GM12878 (cell line): Measurements from ENCODE around the gene BORCS5. TPM values are rescaled to one million over a fixed set of nuclear protein-coding genes. Genes with fewer than 3 reads are reported as not detected.

Experiments used
- ATAC-seq: fragments of 200-7000 bp; cut with Tn5 transposase; 3 replicates; pipeline ENCODE4 v1.9.1; 2020; ENCODE audit warnings: mild to moderate bottlenecking, moderate library complexity
- BruUV-seq: library from RNA; stranded (reverse); fragments of 400-500 nt; replicated peaks from 2 replicates; lab custom pipeline; 2021; lab: Mats Ljungman, UMichigan
- CTCF ChIA-PET: fragments of 300-600 bp; sonication (Branson Sonifier 250); formaldehyde crosslinking; extraction: SDS; loops from one replicate; lab custom pipeline; 2021; ENCODE audit warnings: inconsistent platforms; lab: Yijun Ruan, JAX
- POLR2A ChIA-PET: fragments of 350-600 bp; formaldehyde crosslinking; extraction: SDS; loops from one replicate; lab custom pipeline; 2021; ENCODE audit warnings: inconsistent platforms; lab: Charles Lee
- RAD21 ChIA-PET: fragments of 300-600 bp; sonication (Branson Sonifier 250); formaldehyde crosslinking; loops from one replicate; lab custom pipeline; 2023; ENCODE audit warnings: antibody characterized with exemption; ENCODE audit not compliant: unreplicated experiment; lab: Charles Lee
- SMC1A ChIA-PET: fragments of 300-600 bp; sonication (Branson Sonifier 250); formaldehyde crosslinking; loops from one replicate; lab custom pipeline; 2023; ENCODE audit not compliant: unreplicated experiment, uncharacterized antibody; lab: Charles Lee
- DNase-seq: peaks from one replicate; pipeline ENCODE4 v3.0.0-alpha.2; 2011; ENCODE audit warnings: low read depth, low spot score
- FAIRE-seq: peaks from 3 replicates; lab custom pipeline; 2011; peaks lifted over from hg19 to GRCh38; lab: Jason Lieb, UNC
- H2AFZ ChIP-seq: 2 replicates; pipeline ENCODE4 v1.6.0; 2011; ENCODE audit warnings: low read depth, low read length, control low read depth; ENCODE audit not compliant: control insufficient read depth
- H3K27ac ChIP-seq: 2 replicates; pipeline ENCODE4 v1.5.1; 2011; ENCODE audit warnings: control low read depth; ENCODE audit not compliant: control insufficient read depth, insufficient read depth
- H3K27me3 ChIP-seq, 2 experiments: replicated peaks in 1 of 2; 2 replicates each; pipeline versions ENCODE4 v1.6.0 to v1.6.1; 2011; ENCODE audit warnings: low read length in 1 of 2; ENCODE audit not compliant: control insufficient read depth in 2 of 2, insufficient read depth in 2 of 2
- H3K36me3 ChIP-seq, 2 experiments: 2 replicates each; pipeline ENCODE4 v1.5.1; 2011; ENCODE audit warnings: low read length in 1 of 2; ENCODE audit not compliant: control insufficient read depth in 2 of 2, insufficient read depth in 2 of 2
- H3K4me1 ChIP-seq: 2 replicates; pipeline ENCODE4 v1.6.1; 2011; ENCODE audit warnings: mild to moderate bottlenecking, low read length, moderate library complexity, mixed read lengths; ENCODE audit not compliant: control insufficient read depth, insufficient read depth
- H3K4me2 ChIP-seq: 2 replicates; pipeline ENCODE4 v1.6.0; 2011; ENCODE audit warnings: control low read depth; ENCODE audit not compliant: control insufficient read depth, insufficient read depth
- H3K4me3 ChIP-seq: fragments of 200-600 bp; sonication (generic); 2 replicates; pipeline ENCODE4 v1.5.1; 2016
- H3K79me2 ChIP-seq: 2 replicates; pipeline ENCODE4 v1.6.0; 2011; ENCODE audit warnings: low read length; ENCODE audit not compliant: control insufficient read depth, insufficient read depth
- H3K9ac ChIP-seq: 2 replicates; pipeline ENCODE4 v1.8.0; 2011; ENCODE audit warnings: low read length, control low read depth, mixed read lengths; ENCODE audit not compliant: control insufficient read depth, insufficient read depth
- H3K9me3 ChIP-seq: replicated peaks from 3 replicates; pipeline ENCODE4 v1.5.1; 2011; ENCODE audit warnings: mild to moderate bottlenecking, low read length; ENCODE audit not compliant: control insufficient read depth, insufficient read depth
- H4K20me1 ChIP-seq: 2 replicates; pipeline ENCODE4 v1.6.0; 2011; ENCODE audit not compliant: control insufficient read depth, insufficient read depth
- DPF2 ChIP-seq: fragments of 450-650 bp; IDR thresholded peaks from 2 replicates; pipeline ENCODE4 v1.6.1; 2017; ENCODE audit warnings: mild to moderate bottlenecking
- E4F1 ChIP-seq: fragments of 450-650 bp; IDR thresholded peaks from 2 replicates; pipeline ENCODE4 v1.6.1; 2018; ENCODE audit warnings: borderline replicate concordance, mild to moderate bottlenecking; ENCODE audit not compliant: partially characterized antibody
- FOXK2 ChIP-seq: fragments of 450-650 bp; IDR thresholded peaks from 2 replicates; pipeline ENCODE4 v1.6.1; 2017; ENCODE audit warnings: mild to moderate bottlenecking, moderate library complexity
- IKZF1 ChIP-seq: fragments of 450-650 bp; conservative IDR thresholded peaks from 2 replicates; pipeline ENCODE4 v1.6.1; 2017; ENCODE audit warnings: antibody characterized with exemption, mild to moderate bottlenecking
- NBN ChIP-seq: fragments of 450-650 bp; IDR thresholded peaks from 2 replicates; pipeline ENCODE4 v1.6.1; 2016
- NFYB ChIP-seq: IDR thresholded peaks from 2 replicates; pipeline ENCODE4 v1.6.1; 2011; ENCODE audit warnings: low read depth, mild to moderate bottlenecking, low read length, improper control_type of control experiment, moderate library complexity; ENCODE audit not compliant: insufficient read depth
- RAD21 ChIP-seq: IDR thresholded peaks from 2 replicates; pipeline ENCODE4 v1.6.1; 2011; ENCODE audit warnings: mild to moderate bottlenecking, low read depth, low read length, moderate library complexity; ENCODE audit not compliant: insufficient read depth
- RAD51 ChIP-seq: fragments of 450-650 bp; IDR thresholded peaks from 2 replicates; pipeline ENCODE4 v1.6.1; 2016; ENCODE audit warnings: moderate library complexity, mild to moderate bottlenecking, inconsistent platforms
- ZNF217 ChIP-seq: fragments of 450-650 bp; IDR thresholded peaks from 2 replicates; pipeline ENCODE4 v1.6.1; 2017; ENCODE audit warnings: antibody characterized with exemption, mild to moderate bottlenecking
- ZNF384 ChIP-seq: IDR thresholded peaks from 2 replicates; pipeline ENCODE4 v1.6.1; 2012; ENCODE audit warnings: low read depth, mild to moderate bottlenecking, low read length, improper control_type of control experiment, borderline replicate concordance
- WGBS: methylation state at CpG from one replicate; pipeline ENCODE4 v1.1.6; 2016; ENCODE audit warnings: low lambda C conversion rate; ENCODE audit not compliant: insufficient replicate concordance, insufficient coverage; ENCODE audit errors: missing lambda C conversion rate; 5-methylcytosine and 5-hydroxymethylcytosine counted together
- in situ Hi-C: fragments of 300-500 bp; cut with MboI; formaldehyde crosslinking; loops from 9 replicates; pipeline ENCODE4 v1.14.3; 2018; ENCODE audit warnings: mixed read lengths
- intact Hi-C: fragments of 100-400 bp; cut with micrococcal nuclease; formaldehyde crosslinking; loops from one replicate; pipeline ENCODE4 v1.14.2; 2022; ENCODE audit not compliant: unreplicated experiment
- polyA plus RNA-seq, 11 experiments: library from polyadenylated mRNA; depleted of rRNA in 4 of 11; unstranded in 6 of 11; stranded (reverse) in 5 of 11; fragments of >200 nt; fragmentation: Nextera tagmentation in 4 of 11; fragmentation: Illumina TruSeq in 1 of 11; extraction: Ambion mirVana in 4 of 11; extraction: Trizol in 1 of 11; gene quantifications; 1 replicate in 1 of 11; 2 replicates in 10 of 11; pipeline versions ENCODE4 v1.2.1 to v1.2.3, GENCODE V29; 2011 to 2016; ENCODE audit warnings: inconsistent platforms in 2 of 11, missing spikeins in 2 of 11, low read depth in 1 of 11
- total RNA-seq, 4 experiments: library from RNA; depleted of rRNA in 3 of 4; stranded (reverse); fragments of >200 nt in 3 of 4; fragmentation: Illumina TruSeq in 1 of 4; extraction: Trizol in 1 of 4; gene quantifications; 2 replicates each; pipeline versions ENCODE4 v1.2.1 to v1.2.3, GENCODE V29; 2013 to 2021
- TF ChIP-seq, protein P1 (sequence below): fragments of 450-650 bp; IDR thresholded peaks from 2 replicates; pipeline ENCODE4 v1.6.1; 2017; ENCODE audit warnings: mild to moderate bottlenecking, moderate library complexity

BORCS5 gene
- total and polyA plus RNA-seq, 10 of the 15 experiments (the other 5 are each of a cell fraction or from before 2014, with no cell fraction given): 1.4 to 39.7 (median 16.1) TPM

DNA sequence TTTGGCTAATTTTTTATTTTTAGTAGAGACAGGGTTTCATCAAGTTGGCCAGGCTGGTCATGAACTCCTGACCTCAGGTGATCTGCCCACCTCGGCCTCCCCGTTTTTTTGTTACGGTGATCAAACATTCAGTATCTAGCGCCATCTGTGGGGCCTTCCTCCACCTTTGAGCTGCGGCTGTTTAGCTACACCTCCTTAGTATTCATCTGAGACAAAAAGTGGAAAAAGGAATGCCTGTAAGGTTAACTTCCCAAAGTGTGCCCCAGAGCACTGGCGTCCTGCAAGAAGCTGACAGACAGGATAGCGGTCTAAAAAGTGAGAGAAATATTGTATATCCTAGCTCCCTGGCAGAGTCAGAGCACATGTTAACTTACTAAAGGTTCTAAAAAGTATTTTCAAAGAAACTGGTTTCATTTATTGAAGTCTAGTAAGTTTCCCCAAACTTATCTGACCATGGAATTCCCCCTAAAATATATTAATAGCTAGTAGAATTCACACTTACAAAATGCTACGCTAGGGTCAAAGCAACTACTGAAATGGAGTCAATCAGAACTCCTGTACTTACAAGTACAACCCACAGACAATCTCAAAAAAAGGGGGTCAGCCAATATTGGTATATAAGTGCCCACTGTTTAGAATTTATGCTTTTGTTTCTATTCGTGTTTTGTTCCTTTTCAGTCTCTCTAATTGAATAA, 146.7 kb downstream of the BORCS5 start (continued):
- TF ChIP-seq E4F1: no peak
- TF ChIP-seq, all 136 proteins: peak for 22

- DNase-seq (peak; percentile 94), FAIRE-seq (peak; percentile 86), ATAC-seq (peak; percentile 87)
- Histone ChIP-seq H4K20me1 (no peaks in the 10 kb centered on the region), H3K4me1 (peaks cover 36% of the 10 kb centered on the region), H3K9me3 (no peaks in the 10 kb centered on the region; the same call in 2 of the 3 replicates), H3K27me3 (no peaks in the 10 kb centered on the region), H3K79me2 (peaks cover 47% of the 10 kb centered on the region), H2AFZ (peak overlapping the region; percentile 49), H3K4me3 (peak overlapping the region; percentile 30), H3K4me2 (peak overlapping the region; percentile 85), H3K9ac (peak overlapping the region; percentile 23; the same call in 1 of the 2 replicates), H3K36me3 (peaks cover 0 to 4% of the 10 kb centered on the region in 2 experiments; a peak in 2 of 4 replicates), H3K27ac (peak overlapping the region; percentile 80)
- SMC1A ChIA-PET: interaction anchor here (0.7 to 5.6 kb wide), 29 partner anchors 11 to 231 kb away, joined by 3 to 98 read pairs (median 7); partner anchors contain the start of gene DUSP16
- CTCF ChIA-PET: interaction anchor here (0.8 to 5.3 kb wide), 20 partner anchors 12 to 231 kb away, joined by 3 to 72 read pairs (median 4); partner anchors contain the start of genes CREBL2 and DUSP16
- TSS peak; percentile 53 for BruUV-seq
- intact Hi-C loops: loop anchor here (1.0 to 5.0 kb wide), 5 partner anchors 20 to 196 kb away; partner anchors contain the start of genes CREBL2 and DUSP16
- in situ Hi-C loops: no loop called here
- WGBS: 44% methylated on average over 11 of the region's 11 CpGs
- POLR2A ChIA-PET: interaction anchor here (0.8 to 6.0 kb wide), 23 partner anchors 12 to 188 kb away, joined by 3 to 51 read pairs (median 4); partner anchors contain the start of genes BORCS5 and DUSP16
- RAD21 ChIA-PET: interaction anchor here (0.6 to 5.6 kb wide), 21 partner anchors 15 to 950 kb away, joined by 3 to 56 read pairs (median 7); partner anchors contain the start of genes BORCS5 and DUSP16
- peak; percentile 95 for TF ChIP-seq IKZF1
- TF ChIP-seq RAD21: peak; percentile 19; the same call in 1 of the 2 replicates
- TF ChIP-seq FOXK2: no peak
- peak; percentile 35; the same call in 1 of the 2 replicates for TF ChIP-seq RAD51
- peak; percentile 62; the same call in 1 of the 2 replicates for TF ChIP-seq ZNF384
- TF ChIP-seq, protein P1, sequence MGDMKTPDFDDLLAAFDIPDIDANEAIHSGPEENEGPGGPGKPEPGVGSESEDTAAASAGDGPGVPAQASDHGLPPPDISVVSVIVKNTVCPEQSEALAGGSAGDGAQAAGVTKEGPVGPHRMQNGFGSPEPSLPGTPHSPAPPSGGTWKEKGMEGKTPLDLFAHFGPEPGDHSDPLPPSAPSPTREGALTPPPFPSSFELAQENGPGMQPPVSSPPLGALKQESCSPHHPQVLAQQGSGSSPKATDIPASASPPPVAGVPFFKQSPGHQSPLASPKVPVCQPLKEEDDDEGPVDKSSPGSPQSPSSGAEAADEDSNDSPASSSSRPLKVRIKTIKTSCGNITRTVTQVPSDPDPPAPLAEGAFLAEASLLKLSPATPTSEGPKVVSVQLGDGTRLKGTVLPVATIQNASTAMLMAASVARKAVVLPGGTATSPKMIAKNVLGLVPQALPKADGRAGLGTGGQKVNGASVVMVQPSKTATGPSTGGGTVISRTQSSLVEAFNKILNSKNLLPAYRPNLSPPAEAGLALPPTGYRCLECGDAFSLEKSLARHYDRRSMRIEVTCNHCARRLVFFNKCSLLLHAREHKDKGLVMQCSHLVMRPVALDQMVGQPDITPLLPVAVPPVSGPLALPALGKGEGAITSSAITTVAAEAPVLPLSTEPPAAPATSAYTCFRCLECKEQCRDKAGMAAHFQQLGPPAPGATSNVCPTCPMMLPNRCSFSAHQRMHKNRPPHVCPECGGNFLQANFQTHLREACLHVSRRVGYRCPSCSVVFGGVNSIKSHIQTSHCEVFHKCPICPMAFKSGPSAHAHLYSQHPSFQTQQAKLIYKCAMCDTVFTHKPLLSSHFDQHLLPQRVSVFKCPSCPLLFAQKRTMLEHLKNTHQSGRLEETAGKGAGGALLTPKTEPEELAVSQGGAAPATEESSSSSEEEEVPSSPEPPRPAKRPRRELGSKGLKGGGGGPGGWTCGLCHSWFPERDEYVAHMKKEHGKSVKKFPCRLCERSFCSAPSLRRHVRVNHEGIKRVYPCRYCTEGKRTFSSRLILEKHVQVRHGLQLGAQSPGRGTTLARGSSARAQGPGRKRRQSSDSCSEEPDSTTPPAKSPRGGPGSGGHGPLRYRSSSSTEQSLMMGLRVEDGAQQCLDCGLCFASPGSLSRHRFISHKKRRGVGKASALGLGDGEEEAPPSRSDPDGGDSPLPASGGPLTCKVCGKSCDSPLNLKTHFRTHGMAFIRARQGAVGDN: peak; percentile 82
- peak; percentile 89; the same call in 1 of the 2 replicates for TF ChIP-seq NBN
- TF ChIP-seq DPF2: peak; percentile 91
- no peak for TF ChIP-seq ZNF217
- no peak for TF ChIP-seq NFYB
These were observed 148.9 kb downstream of the BORCS5 start for GRCh38 chr12:12505544-12506495.
